HepG2 (cell line): ENCODE data around the gene ATP13A3. TPM values are rescaled to one million over a fixed set of nuclear protein-coding genes. Genes with fewer than 3 reads are reported as not detected.
A peak's percentile ranks its signal among the peaks of the same experiment; 100 is the strongest.

Source experiments
- ATAC-seq: fragments of 200-7000 bp; cut with Tn5 transposase; 3 replicates; pipeline ENCODE4 v1.9.1; 2020; ENCODE audit warnings: mild to moderate bottlenecking, moderate library complexity
- BruUV-seq: library from RNA; stranded (reverse); fragments of 400-500 nt; replicated peaks from 2 replicates; lab custom pipeline; 2021; lab: Mats Ljungman, UMichigan
- CTCF ChIA-PET: fragments of 300-600 bp; formaldehyde crosslinking; extraction: SDS; loops from one replicate; lab custom pipeline; 2021; ENCODE audit warnings: low total read pairs, inconsistent platforms, low intra/inter-chr PET ratio; lab: Yijun Ruan, JAX
- POLR2A ChIA-PET: fragments of 350-600 bp; sonication (Branson Sonifier 250); formaldehyde crosslinking; loops from one replicate; lab custom pipeline; 2020; ENCODE audit warnings: antibody characterized with exemption, inconsistent platforms; lab: Yijun Ruan, JAX
- DNase-seq: peaks from one replicate; pipeline ENCODE4 v3.0.0-alpha.2; 2015; ENCODE audit warnings: low spot score
- FAIRE-seq: peaks from 3 replicates; lab custom pipeline; 2011; peaks lifted over from hg19 to GRCh38; lab: Jason Lieb, UNC
- H2AFZ ChIP-seq: one replicate; pipeline ENCODE4 v1.6.1; 2011; ENCODE audit warnings: low read length, inconsistent platforms
- H3K27ac ChIP-seq: fragments of 300-600 bp; 3 replicates; pipeline ENCODE4 v1.8.0; 2011; ENCODE audit warnings: mixed run types, mild to moderate bottlenecking, mixed read lengths, low read length, inconsistent platforms; ENCODE audit not compliant: insufficient read depth; ENCODE audit errors: extremely low read length
- H3K27me3 ChIP-seq, 2 experiments: fragments of 200-600 bp in 1 of 2; 2 replicates in 1 of 2; 3 replicates in 1 of 2; pipeline versions ENCODE4 v1.6.0 to v1.8.0; 2011; ENCODE audit warnings: low read length in 2 of 2, mild to moderate bottlenecking in 2 of 2, moderate library complexity in 2 of 2, inconsistent platforms in 1 of 2; ENCODE audit not compliant: insufficient read depth in 2 of 2, control insufficient read depth in 1 of 2
- H3K36me3 ChIP-seq, 2 experiments: fragments of 200-600 bp in 1 of 2; replicated peaks in 1 of 2; 2 replicates in 1 of 2; 3 replicates in 1 of 2; pipeline versions ENCODE4 v1.5.1 to v1.8.0; 2011; ENCODE audit warnings: low read length in 2 of 2, inconsistent platforms in 1 of 2; ENCODE audit not compliant: insufficient read depth in 2 of 2, control insufficient read depth in 1 of 2
- H3K4me1 ChIP-seq: 2 replicates; pipeline ENCODE4 v1.5.1; 2012; ENCODE audit warnings: low read length, inconsistent platforms; ENCODE audit not compliant: insufficient read depth
- H3K4me2 ChIP-seq: 2 replicates; pipeline ENCODE4 v1.6.0; 2011; ENCODE audit warnings: low read depth, low read length, inconsistent platforms
- H3K4me3 ChIP-seq, 3 experiments: fragments of 200-600 bp in 1 of 3; sonication (generic), shearing (Covaris generic) in 1 of 3; replicated peaks in 1 of 3; 2 replicates each; pipeline ENCODE4 v1.5.1; 2011 to 2016; ENCODE audit warnings: low read length in 3 of 3, inconsistent platforms in 2 of 3, low read depth in 2 of 3, mild to moderate bottlenecking in 2 of 3, control low read depth in 1 of 3, mixed read lengths in 1 of 3; ENCODE audit not compliant: insufficient read depth in 1 of 3
- H3K79me2 ChIP-seq: one replicate; pipeline ENCODE4 v1.6.1; 2011; ENCODE audit warnings: low read length, inconsistent platforms; ENCODE audit not compliant: insufficient read depth
- H3K9ac ChIP-seq: 2 replicates; pipeline ENCODE4 v1.6.0; 2011; ENCODE audit warnings: mild to moderate bottlenecking, low read depth, low read length, inconsistent platforms; ENCODE audit not compliant: insufficient read depth
- H3K9me3 ChIP-seq: 2 replicates; pipeline ENCODE4 v1.5.1; 2012; ENCODE audit warnings: mild to moderate bottlenecking, low read length
- H4K20me1 ChIP-seq: 2 replicates; pipeline ENCODE4 v1.6.0; 2011; ENCODE audit warnings: inconsistent platforms, mild to moderate bottlenecking, low read length, moderate library complexity; ENCODE audit not compliant: insufficient read depth
- CBX5 ChIP-seq: sonication (generic); formaldehyde crosslinking; IDR thresholded peaks from 2 replicates; pipeline ENCODE4 v1.4.0; 2020; ENCODE audit warnings: missing genetic modification reagents, borderline replicate concordance
- CHD2 ChIP-seq: IDR thresholded peaks from 2 replicates; pipeline ENCODE4 v1.6.1; 2011; ENCODE audit warnings: low read depth, low read length, improper control_type of control experiment
- ELK4 ChIP-seq: sonication (generic); formaldehyde crosslinking; IDR thresholded peaks from 2 replicates; pipeline ENCODE4 v1.9.0; 2021; ENCODE audit warnings: missing genetic modification reagents, borderline replicate concordance
- FOXK1 ChIP-seq: sonication (generic); formaldehyde crosslinking; IDR thresholded peaks from 2 replicates; pipeline ENCODE4 v1.4.0; 2020; ENCODE audit warnings: low read depth, missing genetic modification reagents, borderline replicate concordance
- FOXO1 ChIP-seq: sonication (generic); formaldehyde crosslinking; IDR thresholded peaks from 2 replicates; pipeline ENCODE4 v1.4.0; 2020; ENCODE audit warnings: missing genetic modification reagents
- GATA4 ChIP-seq: sonication (generic); IDR thresholded peaks from 2 replicates; pipeline ENCODE4 v1.6.1; 2016; ENCODE audit warnings: antibody characterized with exemption, low read depth, borderline replicate concordance
- GTF2F1 ChIP-seq: fragments of 150-350 bp; IDR thresholded peaks from 2 replicates; pipeline ENCODE4 v1.6.1; 2014; ENCODE audit warnings: low read length
- IKZF4 ChIP-seq: sonication (generic); formaldehyde crosslinking; IDR thresholded peaks from 2 replicates; pipeline ENCODE4 v1.5.1; 2020; ENCODE audit warnings: borderline replicate concordance, mild to moderate bottlenecking, low read depth, missing genetic modification reagents; ENCODE audit errors: not compliant biosample characterization
- NONO ChIP-seq, 2 experiments: fragments of 450-650 bp in 1 of 2; sonication (generic) in 1 of 2; formaldehyde crosslinking in 1 of 2; IDR thresholded peaks in 1 of 2; conservative IDR thresholded peaks in 1 of 2; 2 replicates each; pipeline versions ENCODE4 v1.6.1 to v1.8.0; 2017 to 2022; ENCODE audit warnings: mild to moderate bottlenecking in 1 of 2, missing genetic modification reagents in 1 of 2, moderate library complexity in 1 of 2
- PBX3 ChIP-seq: sonication (generic); formaldehyde crosslinking; IDR thresholded peaks from 2 replicates; pipeline ENCODE4 v1.8.1; 2023; ENCODE audit warnings: missing genetic modification reagents, inconsistent platforms, borderline replicate concordance
- SP5 ChIP-seq: IDR thresholded peaks from 2 replicates; pipeline ENCODE4 v1.6.1; 2016; ENCODE audit warnings: low read depth, borderline replicate concordance
- TAF1 ChIP-seq: sonication (generic); formaldehyde crosslinking; IDR thresholded peaks from 2 replicates; pipeline ENCODE4 v1.4.0; 2020; ENCODE audit warnings: missing genetic modification reagents
- TBX2 ChIP-seq: sonication (generic); formaldehyde crosslinking; IDR thresholded peaks from 2 replicates; pipeline ENCODE4 v1.5.0; 2020; ENCODE audit warnings: missing genetic modification reagents, mild to moderate bottlenecking, borderline replicate concordance
- TFDP1 ChIP-seq: IDR thresholded peaks from 2 replicates; pipeline ENCODE4 v1.6.1; 2016; ENCODE audit warnings: missing compliant biosample characterization, missing genetic modification reagents, borderline replicate concordance
- ZNF382 ChIP-seq: sonication (generic); formaldehyde crosslinking; IDR thresholded peaks from 2 replicates; pipeline ENCODE4 v1.5.0; 2020; ENCODE audit warnings: missing genetic modification reagents, mild to moderate bottlenecking, borderline replicate concordance
- WGBS: methylation state at CpG from one replicate; pipeline ENCODE4 v1.1.6; 2017; ENCODE audit warnings: low lambda C conversion rate; 5-methylcytosine and 5-hydroxymethylcytosine counted together
- in situ Hi-C: cut with HindIII; loops from 2 replicates; pipeline ENCODE4 v1.10.0; 2017; ENCODE audit warnings: low pct_unique_long_range_greater_than_20kb; ENCODE audit not compliant: extremely low pct_ligation_motif_present
- intact Hi-C: fragments of 100-400 bp; cut with micrococcal nuclease; formaldehyde crosslinking; loops from one replicate; pipeline ENCODE4 v1.10.0; 2022; ENCODE audit not compliant: unreplicated experiment
- polyA plus RNA-seq, 8 experiments: library from polyadenylated mRNA; depleted of rRNA in 3 of 8; stranded (reverse) in 7 of 8; unstranded in 1 of 8; fragments of >200 nt; fragmentation: Illumina TruSeq in 4 of 8; extraction: Trizol in 4 of 8; gene quantifications; 2 replicates each; pipeline versions ENCODE4 v1.2.1 to v1.2.3, GENCODE V29; 2011 to 2016; ENCODE audit warnings: low read depth in 4 of 8, missing spikeins in 1 of 8, mixed read lengths in 1 of 8; ENCODE audit not compliant: insufficient read depth in 1 of 8
- total RNA-seq, 5 experiments: library from RNA; depleted of rRNA; stranded (reverse); fragments of >200 nt; fragmentation: Illumina TruSeq; extraction: Trizol; gene quantifications; 2 replicates each; pipeline ENCODE4 v1.2.3, GENCODE V29; 2016; ENCODE audit warnings: low read depth in 1 of 5
- TF ChIP-seq, protein P1 (sequence below): fragments of 450-650 bp; IDR thresholded peaks from 2 replicates; pipeline ENCODE4 v1.6.1; 2016

Gene ATP13A3
- total and polyA plus RNA-seq, 2 of the 13 experiments (the other 11 are each of a cell fraction or from before 2014, with no cell fraction given), result 44.9 to 80.8 TPM

- TF ChIP-seq GATA4 (no peak), GTF2F1 (no peak), FOXO1 (no peak)
Measured at GRCh38 chr3:194474675-194475074, 12.1 kb downstream of the ATP13A3 start (continued).

- DNase-seq (peak; percentile 58), ATAC-seq (peak; percentile 90), FAIRE-seq (peak; percentile 42)
- Histone ChIP-seq H3K27me3 (no peaks in the 10 kb centered on the region), H3K4me2 (peak overlapping the region; percentile 46), H3K9ac (no peak overlapping the region), H3K4me1 (peaks cover 59% of the 10 kb centered on the region), H3K27ac (no peak overlapping the region), H3K9me3 (no peaks in the 10 kb centered on the region), H3K79me2 (peaks cover 99% of the 10 kb centered on the region), H3K4me3 (no peak overlapping the region), H4K20me1 (peaks cover 59% of the 10 kb centered on the region), H2AFZ (no peak overlapping the region), H3K36me3 (peaks cover 1 to 10% of the 10 kb centered on the region in 2 experiments; a peak in 2 of 5 replicates)
- CTCF ChIA-PET, result interaction anchor here (1.2 to 2.0 kb wide), 4 partner anchors 48 to 122 kb away, joined by 4 to 11 read pairs (median 7); no protein-coding TSS in a partner anchor
- BruUV-seq, result no TSS peak
- intact Hi-C loops, result loop anchor here (1.0 kb wide), 4 partner anchors 48 to 122 kb away; no protein-coding TSS in a partner anchor
- 71% methylated on average over 4 of the region's 4 CpGs for WGBS
- POLR2A ChIA-PET, result interaction anchor here (1.8 to 3.1 kb wide), 2 partner anchors 64 to 112 kb away, joined by 5 to 13 read pairs; no protein-coding TSS in a partner anchor
- in situ Hi-C loops, result no loop called here
- TF ChIP-seq TFDP1 (CRISPR knock-in tag), result no peak
- TF ChIP-seq ZNF382 (CRISPR knock-in tag), result no peak
- no peak for TF ChIP-seq ELK4 (CRISPR knock-in tag)
- TF ChIP-seq TBX2 (CRISPR knock-in tag), result no peak
- no peak for TF ChIP-seq SP5 (CRISPR knock-in tag)
- no peak for TF ChIP-seq PBX3 (CRISPR knock-in tag)
- TF ChIP-seq CHD2, result no peak
- TF ChIP-seq CBX5 (CRISPR knock-in tag), result no peak
- no peak for TF ChIP-seq FOXK1 (CRISPR knock-in tag)
- TF ChIP-seq TAF1 (CRISPR knock-in tag), result no peak
- TF ChIP-seq IKZF4, result no peak
- TF ChIP-seq NONO (IDR thresholded peaks at IDR 0.05), result no peak
- no peak for TF ChIP-seq NONO (CRISPR knock-in tag; conservative IDR thresholded peaks at IDR 0.05)
- TF ChIP-seq, protein P1, sequence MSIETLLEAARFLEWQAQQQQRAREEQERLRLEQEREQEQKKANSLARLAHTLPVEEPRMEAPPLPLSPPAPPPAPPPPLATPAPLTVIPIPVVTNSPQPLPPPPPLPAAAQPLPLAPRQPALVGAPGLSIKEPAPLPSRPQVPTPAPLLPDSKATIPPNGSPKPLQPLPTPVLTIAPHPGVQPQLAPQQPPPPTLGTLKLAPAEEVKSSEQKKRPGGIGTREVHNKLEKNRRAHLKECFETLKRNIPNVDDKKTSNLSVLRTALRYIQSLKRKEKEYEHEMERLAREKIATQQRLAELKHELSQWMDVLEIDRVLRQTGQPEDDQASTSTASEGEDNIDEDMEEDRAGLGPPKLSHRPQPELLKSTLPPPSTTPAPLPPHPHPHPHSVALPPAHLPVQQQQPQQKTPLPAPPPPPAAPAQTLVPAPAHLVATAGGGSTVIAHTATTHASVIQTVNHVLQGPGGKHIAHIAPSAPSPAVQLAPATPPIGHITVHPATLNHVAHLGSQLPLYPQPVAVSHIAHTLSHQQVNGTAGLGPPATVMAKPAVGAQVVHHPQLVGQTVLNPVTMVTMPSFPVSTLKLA, result no peak
Measured at GRCh38 chr3:194472290-194472920, 14.4 kb downstream of the ATP13A3 start.
